VCaP (cell line): ENCODE measurements around the gene PIK3CB.

Experiments
- H3K27ac ChIP-seq: fragments of 450-650 bp; 2 replicates; pipeline ENCODE4 v1.5.1; 2017
- TF ChIP-seq, protein P1 (sequence below): fragments of 450-650 bp; conservative IDR thresholded peaks from 2 replicates; pipeline ENCODE4 v1.5.1; 2017; ENCODE audit warnings: mild to moderate bottlenecking, moderate library complexity

Gene PIK3CB

DNA sequence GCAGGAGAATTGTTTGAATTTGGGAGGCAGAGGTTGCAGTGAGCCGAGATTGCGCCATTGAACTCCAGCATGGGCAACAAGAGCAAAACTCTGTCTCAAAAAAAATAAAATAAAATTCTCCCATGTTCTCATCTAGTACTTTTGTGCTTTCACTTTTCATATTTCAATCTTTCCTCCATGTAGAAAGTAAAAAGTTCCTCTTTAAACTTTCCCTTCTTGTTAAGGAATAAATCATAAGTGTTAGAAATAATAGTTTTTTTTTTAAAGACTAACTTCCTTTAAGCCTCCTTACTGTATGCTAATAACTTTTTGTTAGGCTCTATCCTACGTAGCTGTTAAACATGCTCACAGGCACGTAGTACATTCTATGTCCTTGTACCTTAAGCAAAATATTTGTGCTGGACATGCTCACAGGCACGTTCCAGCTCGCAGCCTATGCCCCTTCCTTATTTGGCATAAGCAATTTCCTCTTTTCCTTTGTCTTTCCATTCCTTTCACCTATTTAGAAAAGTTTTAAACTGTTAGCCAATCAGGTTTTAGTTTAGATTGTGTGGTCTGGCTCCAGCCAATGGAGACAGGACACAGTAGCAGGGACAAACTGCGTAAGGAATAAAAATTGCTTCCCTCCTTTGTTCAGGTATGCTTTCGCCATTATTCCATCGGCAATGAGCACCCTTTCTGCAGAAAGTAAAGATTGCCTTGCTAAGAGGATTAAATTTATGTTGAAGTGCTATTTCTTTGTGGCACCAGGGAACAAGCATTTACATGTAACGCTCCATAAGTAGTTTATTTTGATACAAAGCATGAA lies 38.9 kb upstream of the PIK3CB start:
- H3K27ac ChIP-seq = no peak overlapping the region
- TF ChIP-seq, protein P1, sequence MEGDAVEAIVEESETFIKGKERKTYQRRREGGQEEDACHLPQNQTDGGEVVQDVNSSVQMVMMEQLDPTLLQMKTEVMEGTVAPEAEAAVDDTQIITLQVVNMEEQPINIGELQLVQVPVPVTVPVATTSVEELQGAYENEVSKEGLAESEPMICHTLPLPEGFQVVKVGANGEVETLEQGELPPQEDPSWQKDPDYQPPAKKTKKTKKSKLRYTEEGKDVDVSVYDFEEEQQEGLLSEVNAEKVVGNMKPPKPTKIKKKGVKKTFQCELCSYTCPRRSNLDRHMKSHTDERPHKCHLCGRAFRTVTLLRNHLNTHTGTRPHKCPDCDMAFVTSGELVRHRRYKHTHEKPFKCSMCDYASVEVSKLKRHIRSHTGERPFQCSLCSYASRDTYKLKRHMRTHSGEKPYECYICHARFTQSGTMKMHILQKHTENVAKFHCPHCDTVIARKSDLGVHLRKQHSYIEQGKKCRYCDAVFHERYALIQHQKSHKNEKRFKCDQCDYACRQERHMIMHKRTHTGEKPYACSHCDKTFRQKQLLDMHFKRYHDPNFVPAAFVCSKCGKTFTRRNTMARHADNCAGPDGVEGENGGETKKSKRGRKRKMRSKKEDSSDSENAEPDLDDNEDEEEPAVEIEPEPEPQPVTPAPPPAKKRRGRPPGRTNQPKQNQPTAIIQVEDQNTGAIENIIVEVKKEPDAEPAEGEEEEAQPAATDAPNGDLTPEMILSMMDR = no peak

DNA sequence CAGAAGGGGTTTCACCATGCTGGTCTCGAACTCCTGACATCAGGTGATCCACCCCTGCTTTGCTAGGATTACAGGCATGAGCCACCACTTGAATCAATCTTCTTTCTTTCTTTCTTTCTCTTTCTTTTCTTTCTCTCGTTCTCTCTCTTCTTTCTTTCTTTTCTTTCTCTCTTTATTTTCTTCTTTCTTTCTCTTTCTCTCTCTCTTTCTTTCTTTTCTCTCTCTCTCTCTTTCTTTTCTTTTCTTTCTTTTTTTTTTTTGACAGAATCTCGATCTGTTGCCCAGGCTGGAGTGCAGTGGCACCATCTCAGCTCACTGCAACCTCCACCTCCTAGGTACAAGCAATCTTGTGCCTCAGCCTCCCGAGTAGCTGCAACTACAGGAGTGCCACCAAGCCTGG lies 37.9 kb upstream of the PIK3CB start:
- H3K27ac ChIP-seq = no peak overlapping the region
- TF ChIP-seq, protein P1 = no peak

DNA sequence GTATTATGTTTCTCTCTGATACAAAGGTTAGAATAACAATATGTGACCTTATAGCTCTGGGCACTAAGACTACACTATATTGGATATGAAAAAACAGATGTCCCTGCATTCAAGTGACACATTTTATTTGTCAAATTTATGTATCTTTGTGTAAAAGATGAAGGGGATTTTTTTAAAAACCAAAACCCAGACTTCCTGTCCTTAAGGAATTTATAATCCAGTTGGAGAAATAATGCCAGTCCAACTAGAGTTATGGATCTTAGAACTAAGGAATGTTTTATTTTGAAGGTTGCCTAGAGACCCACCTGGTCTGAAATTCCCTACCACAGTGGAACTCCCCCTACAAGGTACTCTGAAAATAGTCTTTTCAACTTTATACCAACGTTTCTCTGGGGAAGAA lies 33.3 kb upstream of the PIK3CB start:
- H3K27ac ChIP-seq = no peak overlapping the region
- TF ChIP-seq, protein P1 = no peak

DNA sequence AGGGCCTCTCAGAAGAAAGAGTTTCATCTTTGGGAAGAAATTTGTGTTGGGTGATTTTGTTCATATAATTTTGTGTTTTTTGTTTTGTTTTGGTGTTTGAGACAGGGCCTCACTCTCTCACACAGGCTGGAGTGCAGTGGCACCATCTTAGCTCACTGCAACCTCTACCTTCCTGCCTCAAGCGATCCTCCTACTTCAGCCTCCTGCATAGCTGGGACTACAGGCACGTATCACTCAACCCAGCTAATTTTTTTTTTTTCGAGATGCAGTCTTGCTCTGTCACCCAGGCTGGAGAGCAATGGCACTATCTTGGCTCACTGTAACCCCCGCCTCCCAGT lies 29.0 kb upstream of the PIK3CB start:
- TF ChIP-seq, protein P1 = no peak
- H3K27ac ChIP-seq = no peak overlapping the region

DNA sequence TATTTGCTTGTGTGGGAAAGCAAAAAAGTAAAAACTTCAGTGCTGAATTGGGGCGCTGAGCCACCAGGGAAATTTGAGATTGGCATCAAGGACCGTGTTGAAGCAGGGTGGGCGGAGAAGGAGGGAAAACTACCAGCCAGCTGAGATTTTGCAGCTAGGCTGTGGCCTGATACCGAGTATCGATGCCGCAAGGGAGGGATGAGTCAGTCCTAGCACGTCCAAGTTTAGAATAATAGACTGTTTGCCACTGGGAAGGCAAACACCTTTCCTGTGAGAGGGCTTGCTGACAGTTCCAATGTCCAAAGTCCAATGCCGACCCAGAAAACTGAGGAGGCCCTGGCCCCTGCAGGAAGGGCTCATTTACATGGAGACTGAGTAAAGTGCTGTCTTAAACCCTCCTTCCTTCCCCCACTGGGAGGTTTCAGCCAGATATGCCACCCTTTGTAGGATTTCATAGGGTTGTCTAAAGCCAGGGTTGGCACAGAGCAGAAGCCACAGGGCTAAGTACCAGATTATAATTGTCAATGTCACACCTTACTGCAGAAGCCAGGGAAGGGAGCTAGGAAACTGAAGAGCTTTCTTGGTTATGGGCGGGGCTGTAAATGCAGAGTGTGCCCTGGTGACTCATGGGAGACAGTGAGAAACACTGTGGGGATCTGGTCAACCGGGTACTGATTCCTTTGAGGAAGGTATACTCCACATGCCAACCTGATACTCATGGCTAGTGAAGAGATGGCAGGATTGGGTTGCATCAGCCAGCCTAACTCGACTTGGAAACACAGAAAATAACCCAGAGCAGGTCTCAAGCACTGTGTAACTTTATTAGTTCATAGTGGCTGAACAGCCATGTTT lies 28.4 kb upstream of the PIK3CB start:
- TF ChIP-seq, protein P1 = no peak
- no peak overlapping the region for H3K27ac ChIP-seq

DNA sequence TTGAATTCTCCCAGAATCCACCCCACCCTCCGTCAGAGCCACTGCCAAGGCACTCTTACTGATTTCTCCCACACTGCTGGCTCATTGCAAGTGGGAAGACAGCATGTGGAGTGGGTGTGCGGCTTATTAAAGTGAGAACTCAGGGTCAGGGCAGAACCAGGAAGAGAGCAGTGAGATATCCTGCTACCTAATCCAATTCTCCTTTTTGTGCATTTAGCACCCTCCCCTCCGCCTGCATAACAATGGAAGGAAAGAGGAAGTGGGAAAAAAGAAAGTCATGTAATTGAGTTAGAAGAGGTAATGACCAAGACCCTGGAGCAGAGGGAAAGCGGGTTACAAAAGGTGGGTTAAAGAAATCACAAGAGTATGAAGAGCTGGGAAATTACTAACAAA lies 27.8 kb upstream of the PIK3CB start:
- H3K27ac ChIP-seq = no peak overlapping the region

DNA sequence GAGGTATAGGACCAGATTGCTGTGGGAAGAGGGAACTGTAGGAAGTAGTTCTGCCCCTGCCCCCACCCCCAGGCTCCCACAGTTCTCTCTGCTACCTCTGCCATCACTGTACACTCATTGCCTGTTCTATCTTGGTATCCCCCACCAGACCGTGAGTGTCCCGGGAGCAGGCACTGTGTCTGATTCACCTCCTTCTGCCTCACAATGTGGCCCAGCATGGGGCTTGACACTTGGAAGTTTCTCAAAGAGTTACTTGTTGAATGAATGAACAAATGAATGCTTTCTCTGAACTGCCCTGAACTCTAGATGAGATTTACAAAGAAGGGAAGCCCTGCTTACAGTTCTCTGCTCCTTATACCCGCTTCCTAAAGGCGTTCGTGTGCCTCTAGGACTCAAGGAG lies 27.1 kb upstream of the PIK3CB start:
- TF ChIP-seq, protein P1 = no peak
- H3K27ac ChIP-seq = no peak overlapping the region

More for the DNA sequence above, 27.8 kb upstream of the PIK3CB start:
- TF ChIP-seq, protein P1 = no peak
